Breast epithelium (tissue), 3 donors: ENCODE data around the gene CTTN.

Experiments used
- CTCF ChIP-seq, 3 donors: fragments of 450-650 bp; IDR thresholded peaks; one replicate each; pipeline ENCODE4 v1.5.1; 2016 to 2017; ENCODE audit warnings: antibody characterized with exemption in 3 of 3, mild to moderate bottlenecking in 3 of 3, moderate library complexity in 3 of 3
- POLR2A ChIP-seq: fragments of 450-650 bp; IDR thresholded peaks from one replicate; pipeline ENCODE4 v1.6.1; 2016; ENCODE audit warnings: antibody characterized with exemption, mild to moderate bottlenecking, moderate library complexity
- POLR2AphosphoS5 ChIP-seq, 3 donors: sonication (generic); formaldehyde crosslinking; IDR thresholded peaks; one replicate each; pipeline ENCODE4 v1.6.1; 2017; ENCODE audit warnings: antibody characterized with exemption in 3 of 3

- no peak for TF ChIP-seq CTCF (IDR thresholded peaks at IDR 0.05)
- TF ChIP-seq POLR2AphosphoS5 (IDR thresholded peaks at IDR 0.05) = no peak
- no peak for TF ChIP-seq POLR2A
Observed at GRCh38 chr11:70420008-70420464, 21.7 kb downstream of the CTTN start.
